ENCODE measurements around the gene NCK2.
"Not testable (repeated sequence)": the region's sequence is repeated elsewhere in the genome, so short reads cannot be mapped to it uniquely, and the experiment has no call there.

NCK2 gene

DNA sequence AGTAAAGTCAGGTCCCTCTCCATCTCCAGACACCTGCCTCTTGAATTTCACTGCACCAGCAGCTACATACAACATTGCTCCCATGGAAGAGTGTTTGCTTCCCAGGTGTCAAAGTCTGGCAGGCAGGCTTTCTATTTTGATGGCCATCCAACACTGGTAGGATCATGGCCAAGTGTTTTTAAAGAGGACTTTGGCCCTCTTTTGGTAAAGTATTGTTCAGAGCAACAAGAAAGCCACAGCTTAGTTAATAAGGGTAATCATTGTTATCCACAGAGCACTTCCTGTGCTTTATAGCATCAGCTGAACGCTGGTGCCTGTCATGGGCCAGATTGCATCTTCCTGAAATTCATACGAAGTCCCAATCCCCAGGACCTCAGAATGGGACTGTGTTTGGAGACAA, 133.2 kb downstream of the NCK2 start:
- DNase-seq: no peak

DNA sequence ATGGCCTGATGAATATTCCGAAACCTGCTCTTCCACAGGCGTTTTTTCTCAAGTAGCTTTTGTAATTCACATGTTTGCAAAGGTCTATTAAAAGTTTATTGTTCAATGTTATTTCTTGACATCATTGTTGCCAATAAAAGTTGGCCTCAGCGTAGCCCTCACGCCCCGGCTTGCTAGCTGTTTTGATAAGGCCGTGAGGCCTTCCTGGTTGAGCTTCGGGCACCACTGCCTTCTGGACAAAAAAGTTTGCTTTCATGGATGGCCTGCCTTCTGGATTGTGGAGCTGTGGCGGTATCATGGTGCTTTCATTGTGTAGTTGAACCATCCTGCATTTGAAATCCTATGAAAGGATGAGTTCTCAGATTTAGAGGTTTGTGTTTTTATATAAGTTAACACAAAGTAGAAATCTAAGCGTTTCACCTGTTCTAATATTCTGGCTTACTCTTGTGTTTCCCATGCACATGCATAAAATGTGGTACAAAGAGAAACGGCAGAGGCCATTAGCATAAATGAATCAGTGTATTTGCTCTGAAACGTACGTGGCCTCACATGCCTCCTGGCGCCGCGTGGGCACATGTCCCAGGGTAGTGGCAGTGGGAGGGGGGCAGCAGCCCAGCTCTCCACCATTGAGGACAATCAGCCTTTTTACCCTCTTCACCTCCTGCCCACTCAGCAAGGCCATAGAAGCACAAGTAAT, 134.5 kb downstream of the NCK2 start:
- no peak for DNase-seq

DNA sequence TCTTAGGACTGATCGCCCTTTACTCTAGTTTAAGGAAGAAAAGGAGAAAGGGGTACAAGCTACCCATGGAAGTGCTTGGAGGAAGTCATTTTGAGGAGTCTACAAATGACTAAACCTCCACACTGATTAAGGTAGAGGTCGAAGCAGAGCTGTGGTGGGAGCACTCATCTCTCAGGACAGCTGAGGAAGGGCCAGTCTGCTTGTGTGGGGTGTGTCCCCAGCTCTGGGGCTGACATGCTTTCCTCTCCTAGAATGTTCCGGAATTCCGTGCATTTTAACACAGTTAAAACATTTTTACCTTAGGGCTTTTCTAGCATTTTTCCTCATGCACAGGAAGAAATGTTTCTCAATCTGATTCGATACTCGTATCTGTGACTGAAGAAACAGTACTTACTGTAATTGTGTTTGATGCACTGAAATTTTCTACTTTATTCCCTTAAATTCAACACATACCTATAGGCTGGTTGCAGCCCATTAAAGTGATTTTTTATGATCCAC, 135.1 kb downstream of the NCK2 start:
- no peak for DNase-seq

DNA sequence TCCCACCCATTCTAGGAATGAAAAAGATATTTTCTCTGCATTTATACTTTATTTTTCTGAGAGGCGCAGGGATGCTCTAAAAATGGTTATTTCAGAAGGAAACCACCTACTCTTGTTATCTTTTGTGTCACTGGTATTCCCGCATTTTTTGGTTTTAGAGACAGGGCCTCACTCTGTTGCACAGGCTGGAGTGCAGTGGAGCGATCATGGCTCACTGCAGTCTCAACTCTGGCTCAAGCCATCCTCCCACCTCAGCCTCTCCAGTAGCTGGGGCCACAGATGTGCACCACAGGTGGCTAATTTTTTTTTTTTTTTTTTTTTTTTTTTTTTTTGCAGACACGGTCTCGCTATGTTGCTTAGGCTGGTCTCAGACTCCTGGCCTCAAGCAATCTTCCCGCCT, 135.9 kb downstream of the NCK2 start:
- DNase-seq: no peak

DNA sequence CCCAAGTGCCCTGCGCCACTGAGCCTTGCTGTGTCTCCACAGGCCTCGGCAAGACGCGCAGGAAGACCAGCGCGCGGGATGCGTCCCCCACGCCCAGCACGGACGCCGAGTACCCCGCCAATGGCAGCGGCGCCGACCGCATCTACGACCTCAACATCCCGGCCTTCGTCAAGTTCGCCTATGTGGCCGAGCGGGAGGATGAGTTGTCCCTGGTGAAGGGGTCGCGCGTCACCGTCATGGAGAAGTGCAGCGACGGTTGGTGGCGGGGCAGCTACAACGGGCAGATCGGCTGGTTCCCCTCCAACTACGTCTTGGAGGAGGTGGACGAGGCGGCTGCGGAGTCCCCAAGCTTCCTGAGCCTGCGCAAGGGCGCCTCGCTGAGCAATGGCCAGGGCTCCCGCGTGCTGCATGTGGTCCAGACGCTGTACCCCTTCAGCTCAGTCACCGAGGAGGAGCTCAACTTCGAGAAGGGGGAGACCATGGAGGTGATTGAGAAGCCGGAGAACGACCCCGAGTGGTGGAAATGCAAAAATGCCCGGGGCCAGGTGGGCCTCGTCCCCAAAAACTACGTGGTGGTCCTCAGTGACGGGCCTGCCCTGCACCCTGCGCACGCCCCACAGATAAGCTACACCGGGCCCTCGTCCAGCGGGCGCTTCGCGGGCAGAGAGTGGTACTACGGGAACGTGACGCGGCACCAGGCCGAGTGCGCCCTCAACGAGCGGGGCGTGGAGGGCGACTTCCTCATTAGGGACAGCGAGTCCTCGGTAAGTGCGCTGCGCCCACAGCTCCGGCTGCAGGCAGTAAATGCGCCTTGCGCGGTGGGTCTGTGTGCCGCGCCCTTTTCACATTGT, 136.8 kb downstream of the NCK2 start:
- DNase-seq: no peak

DNA sequence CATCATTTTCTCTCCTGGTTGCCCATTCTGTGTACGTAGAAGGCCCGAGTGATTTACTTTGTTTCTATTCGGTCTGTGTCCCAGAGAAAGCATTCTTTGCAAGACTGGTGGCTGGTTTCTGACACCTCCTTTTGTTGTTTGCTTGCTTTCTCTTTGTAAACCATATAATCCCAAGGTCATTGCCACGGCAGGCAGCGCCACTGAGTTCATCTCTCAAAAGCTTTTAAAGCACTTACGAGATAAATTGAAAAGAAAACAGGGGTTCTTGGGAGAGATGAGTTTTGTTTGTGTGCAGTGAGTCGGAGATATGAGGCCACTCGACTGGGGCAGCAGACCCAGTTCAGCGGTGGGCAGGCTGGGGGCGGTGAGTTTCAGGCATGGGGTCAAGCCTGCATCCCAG, 137.6 kb downstream of the NCK2 start:
- no peak for DNase-seq

DNA sequence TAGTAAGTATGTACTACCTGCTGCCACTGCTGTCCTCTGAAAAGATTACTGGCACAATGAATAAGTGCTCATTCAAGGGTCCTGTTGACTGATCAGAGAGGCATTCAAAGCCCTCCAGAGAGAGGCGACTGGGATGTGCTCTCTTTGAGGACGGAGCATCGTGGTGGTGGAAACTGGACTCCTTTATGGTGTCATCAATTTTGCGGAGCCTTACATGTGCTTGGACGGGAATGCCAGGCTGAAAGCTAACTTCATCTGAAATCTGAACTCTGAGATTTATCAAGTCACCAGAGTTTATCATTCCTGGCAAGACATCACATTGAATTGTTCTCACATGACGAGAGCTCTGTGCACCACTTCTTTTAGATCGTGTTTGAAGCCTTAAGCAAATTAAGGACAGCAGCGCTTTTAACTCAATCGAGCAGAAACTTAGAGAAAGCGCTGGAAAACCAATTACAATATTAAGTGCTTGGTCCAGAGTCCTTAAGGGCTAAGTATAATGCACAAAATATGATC, 138.3 kb downstream of the NCK2 start:
- no peak for DNase-seq

DNA sequence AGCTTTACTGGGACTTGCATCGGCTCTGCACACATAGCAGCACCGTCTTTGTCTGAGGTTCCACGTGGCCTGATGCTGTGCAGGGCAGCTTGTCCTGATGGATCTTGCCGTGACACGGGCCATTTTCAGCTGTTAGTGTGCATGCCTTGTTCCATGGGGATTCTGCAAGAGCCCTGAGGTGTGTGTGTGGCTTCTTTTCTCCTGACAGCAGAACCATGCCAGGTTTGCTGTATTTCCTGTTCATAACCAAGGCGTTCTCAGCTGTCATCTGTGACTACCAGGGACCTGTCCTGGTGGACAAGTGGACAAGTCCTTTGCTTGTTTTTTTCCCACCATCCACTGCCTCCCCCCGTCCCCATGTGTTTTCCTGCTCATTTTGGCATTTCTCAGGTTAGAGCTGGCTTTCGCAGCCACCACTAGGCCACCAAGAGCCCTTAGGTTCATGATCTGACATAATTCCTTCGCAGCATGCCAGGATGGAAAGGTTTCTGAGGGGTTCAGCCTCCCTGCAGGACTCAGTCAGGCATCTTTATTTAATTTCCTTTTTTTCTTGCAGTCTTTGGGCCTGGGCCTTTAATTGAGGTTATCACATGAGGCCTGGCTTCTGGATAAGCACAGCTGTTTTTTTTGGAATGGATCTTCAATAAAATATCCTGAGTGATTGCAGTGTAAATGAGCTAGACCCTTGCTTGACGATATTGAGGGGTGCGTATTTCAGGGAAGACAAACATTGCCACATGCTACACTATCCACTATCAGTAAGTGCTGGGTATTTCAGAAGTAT, 139.4 kb downstream of the NCK2 start:
- no peak for DNase-seq

DNA sequence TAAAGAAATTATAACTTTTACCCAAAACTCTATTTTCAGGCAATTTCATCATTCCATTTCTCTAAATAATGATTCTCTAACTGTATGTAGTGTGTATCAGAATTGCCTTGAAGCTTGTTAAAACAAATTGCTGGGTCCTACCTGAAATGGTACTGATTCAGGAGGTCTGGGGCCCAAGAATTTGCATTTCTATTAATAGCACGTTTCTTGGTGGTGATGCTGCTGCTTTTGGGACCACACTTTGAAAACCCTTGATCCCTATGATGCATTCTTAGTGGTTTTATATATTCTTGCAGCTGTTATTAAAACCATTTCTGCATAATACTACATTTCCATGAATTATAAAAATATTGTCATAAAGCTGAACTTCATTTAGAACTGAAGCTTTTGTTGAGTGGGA, 140.7 kb downstream of the NCK2 start:
- no peak for DNase-seq

DNA sequence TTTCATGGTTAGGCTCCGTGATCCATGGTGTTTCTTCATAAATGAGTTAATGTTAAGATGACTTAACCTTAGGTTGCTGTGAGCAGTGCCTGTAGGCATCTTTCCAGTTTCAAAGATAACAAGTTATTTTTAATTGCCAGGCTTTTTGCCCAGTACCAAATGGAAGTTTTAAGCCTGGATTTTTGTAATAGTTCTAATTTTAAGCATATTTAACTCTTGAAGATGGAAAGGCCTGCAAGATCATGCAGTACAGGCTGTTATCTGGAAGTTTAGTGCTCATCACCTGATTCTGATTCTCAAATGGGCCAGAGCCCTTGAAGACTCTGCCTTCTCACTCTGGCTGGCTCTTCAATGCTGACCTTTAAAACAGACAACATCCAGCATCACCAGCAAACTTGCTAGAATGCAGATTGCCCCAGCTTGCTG, 141.3 kb downstream of the NCK2 start:
- DNase-seq: no peak

DNA sequence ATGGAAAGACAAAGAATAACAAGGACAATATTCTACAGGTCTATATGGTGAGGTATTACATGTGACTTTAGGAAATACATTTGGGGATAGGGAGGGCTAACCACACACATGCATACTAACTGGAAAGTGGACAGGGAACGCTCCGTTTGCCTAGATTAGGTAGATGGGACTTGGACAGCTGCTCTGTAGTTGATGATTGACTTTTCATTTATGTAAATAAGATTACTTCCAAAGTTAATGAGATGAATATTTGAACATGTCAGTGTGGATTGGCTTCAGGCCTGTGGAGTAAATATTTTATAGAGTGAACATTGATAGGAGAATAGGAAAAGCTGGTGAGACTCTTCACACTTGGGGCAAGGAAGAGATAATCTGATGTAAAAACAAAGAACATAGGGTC, 142.0 kb downstream of the NCK2 start:
- DNase-seq: no peak

DNA sequence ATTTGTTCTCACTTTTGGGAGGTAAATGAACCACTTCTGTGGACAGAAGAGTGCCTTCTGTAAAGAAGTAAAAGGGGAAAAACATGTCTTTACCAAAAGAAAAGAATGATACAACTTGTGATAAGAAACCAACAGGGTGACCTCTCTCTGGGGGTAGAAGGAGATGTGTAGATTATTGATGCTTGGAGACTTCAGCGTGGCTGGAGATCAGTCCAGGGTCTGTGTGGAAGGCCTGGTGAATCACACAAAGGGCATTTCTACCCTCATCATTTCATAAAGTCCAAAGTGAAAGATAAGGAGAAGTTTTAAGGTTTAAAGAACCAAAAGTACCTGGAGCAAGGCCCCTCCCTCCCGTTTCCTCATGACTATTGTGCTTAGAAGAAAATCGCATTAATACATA, 142.5 kb downstream of the NCK2 start:
- no peak for DNase-seq

DNA sequence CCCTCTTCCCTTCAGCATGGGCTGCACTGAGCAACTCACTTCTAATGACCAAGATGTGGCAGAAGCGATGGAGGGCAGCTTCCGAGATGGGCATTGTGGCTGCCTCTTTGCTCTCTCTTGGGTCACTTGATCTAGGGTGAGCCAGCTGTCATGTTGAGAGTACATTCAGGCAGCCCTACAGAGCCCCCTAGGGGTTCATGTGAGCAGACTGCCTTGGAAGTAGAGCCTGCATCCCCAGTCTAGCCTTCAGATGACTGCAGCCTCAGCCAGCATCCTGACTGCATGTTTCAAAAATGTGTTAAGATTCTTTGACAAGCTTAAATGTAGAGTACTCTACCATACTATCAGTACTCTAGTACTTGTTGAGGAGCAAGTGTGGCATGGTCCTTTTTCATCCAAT, 143.9 kb downstream of the NCK2 start:
- peak; percentile 56 for DNase-seq

DNA sequence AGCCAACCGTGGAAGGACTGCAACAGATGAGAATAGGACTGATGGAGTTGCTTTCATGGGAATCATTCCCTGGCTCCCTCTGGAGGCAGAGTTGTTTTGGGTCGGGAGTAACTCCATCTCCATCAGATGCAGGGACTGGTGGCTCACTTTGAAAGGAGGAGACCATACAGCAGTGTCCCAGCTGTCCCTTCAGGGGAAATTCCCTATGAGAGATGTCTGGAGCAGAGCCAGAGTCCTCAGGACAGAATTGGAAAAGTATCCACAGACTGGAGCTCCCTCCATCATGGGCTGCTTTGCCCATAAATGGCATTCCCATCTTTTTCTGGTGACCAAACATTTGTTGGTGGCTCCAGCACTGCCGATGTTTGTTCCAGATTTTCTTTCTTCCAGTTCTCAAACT, 144.3 kb downstream of the NCK2 start:
- DNase-seq: no peak

DNA sequence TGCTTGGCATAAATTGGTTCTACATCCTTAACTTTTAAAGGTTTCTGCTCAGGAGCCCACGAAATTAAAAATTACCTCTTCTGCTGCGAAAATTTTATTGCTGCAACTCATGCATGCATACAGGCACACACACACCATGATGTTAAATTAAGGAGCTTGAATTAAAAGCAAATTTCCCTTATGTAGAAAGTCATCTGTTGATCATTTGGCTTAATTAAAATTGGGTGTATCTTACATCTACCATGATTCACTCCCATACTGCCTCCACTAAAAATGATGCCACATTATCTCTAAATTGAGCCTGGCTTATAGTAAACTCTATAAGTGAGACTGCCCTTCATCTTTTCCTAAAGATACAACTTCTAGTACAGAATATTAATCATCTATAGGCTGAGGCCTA, 145.4 kb downstream of the NCK2 start:
- DNase-seq: no peak

DNA sequence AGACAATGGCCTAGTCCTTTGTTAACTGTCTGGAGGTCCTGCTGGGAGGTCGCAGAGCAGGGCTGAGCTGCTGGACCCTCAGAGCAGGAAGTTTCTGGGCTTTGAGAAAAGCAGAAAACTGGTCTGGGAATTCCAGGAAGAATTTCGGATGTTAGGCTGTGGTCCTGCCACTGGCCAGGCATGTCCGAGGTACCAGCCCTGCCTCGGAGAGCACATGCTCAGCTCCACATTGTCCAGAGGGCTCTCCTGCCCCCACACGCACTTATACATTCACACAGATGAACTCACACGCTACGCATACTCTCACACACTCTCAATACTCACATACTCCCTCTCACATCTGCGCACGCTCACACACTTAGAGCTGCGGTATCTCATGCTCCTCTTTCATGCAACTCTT, 146.1 kb downstream of the NCK2 start:
- no peak for DNase-seq

DNA sequence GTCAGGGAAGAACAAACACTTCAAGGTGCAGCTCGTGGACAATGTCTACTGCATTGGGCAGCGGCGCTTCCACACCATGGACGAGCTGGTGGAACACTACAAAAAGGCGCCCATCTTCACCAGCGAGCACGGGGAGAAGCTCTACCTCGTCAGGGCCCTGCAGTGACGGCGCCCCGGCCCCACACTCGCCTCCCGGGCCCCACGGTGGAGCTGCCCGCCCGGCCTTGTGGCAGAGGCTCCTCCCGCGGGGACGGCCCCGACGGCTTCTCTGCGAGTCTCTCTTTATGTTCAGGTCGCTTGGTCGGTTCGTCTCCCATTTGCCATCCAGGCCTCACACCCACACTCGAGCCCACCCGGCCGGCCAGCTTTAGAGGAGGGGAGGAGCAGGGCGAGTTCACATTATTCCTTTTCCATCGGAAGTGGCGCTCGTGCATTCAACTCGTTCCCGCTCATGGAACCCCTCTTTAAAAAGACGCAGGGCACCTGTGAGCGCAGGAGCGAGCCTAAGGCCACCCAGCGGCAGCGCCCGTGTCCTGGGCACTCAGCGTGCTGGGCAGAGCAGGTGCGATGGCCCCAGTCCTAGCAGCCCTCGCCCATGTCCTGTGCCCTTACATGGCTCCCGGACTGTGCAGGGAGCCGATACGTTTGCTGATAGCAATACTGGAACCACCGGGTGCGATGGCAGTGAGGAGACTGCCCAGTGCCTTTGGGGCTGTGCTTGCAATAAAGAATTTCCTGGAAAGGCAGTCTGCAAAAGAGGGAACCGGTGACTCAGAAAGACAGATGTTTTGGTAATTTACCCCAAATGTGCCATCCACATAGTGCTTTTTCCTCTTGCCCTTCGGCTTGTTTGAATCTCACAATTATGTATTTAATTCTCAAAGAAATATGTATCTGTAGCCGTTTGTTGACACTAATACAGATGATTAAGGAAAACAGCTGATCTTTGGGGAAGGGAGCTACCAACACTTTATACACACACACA, 148.6 kb downstream of the NCK2 start:
- no peak for DNase-seq

DNA sequence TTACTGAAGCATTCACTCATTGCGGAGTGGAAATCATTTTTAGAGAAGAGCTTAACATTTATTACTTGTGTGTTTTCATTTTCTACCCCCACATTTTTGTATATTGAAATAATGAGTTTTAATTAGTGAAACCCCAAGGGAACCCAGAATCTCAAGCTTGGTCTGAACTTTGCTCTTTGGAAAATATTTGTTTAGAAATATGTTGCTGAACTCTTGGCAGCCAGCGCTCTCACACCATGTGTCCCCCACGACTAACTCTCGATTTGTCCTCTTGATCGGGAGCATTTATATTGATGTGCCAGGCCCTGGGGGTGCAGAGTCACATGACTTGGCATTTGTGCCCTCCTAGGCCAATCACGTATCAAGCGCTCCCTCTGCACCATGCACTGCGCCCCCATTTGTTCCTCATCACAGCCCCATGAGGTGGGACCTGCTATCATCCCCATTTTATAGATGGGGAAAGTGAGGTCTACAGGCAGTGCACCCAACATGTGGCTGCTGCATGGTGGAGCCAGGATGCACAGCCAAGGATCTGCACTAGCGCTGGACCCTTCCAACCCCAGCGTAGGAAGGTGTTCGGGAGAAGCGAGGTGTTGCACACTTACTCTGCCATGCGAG, 149.7 kb downstream of the NCK2 start:
- no peak for DNase-seq

DNA sequence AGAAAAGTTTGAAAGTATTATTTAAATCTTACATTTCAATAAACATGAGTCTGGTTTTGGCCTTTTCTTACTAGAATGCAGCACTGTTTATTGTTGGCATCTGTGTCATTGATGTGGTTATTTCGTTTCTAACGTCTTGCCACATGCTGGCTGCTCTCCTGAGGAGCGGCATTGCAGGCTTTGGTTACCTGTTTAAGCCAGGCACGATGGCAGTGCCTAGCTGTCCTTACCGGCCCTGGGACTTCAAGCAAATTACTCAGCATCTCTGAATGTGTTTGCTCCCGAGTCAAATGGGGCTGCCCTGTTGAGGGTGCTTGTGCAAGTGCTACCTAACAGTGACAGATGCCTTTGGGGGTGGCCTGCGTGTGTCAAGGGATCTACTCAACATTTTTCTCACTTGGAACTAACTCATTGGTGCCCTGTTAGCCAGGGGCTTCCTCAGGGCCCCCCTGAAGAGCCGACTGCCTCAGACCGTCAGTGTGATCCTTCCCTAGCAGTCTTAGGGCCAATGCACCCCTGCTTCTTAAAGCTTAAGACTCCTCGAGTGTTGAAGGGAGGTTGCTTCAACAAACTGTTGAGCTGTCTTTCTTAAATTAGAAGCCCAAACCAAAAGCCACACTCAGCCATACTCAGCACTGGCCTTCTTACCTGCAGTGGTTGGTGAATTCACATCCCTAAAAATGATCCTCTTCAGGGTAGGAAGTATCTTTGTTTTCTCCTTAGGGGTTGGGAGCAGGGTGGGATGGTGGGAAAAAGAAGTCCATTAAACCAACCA, 151.5 kb downstream of the NCK2 start:
- DNase-seq: no peak

DNA sequence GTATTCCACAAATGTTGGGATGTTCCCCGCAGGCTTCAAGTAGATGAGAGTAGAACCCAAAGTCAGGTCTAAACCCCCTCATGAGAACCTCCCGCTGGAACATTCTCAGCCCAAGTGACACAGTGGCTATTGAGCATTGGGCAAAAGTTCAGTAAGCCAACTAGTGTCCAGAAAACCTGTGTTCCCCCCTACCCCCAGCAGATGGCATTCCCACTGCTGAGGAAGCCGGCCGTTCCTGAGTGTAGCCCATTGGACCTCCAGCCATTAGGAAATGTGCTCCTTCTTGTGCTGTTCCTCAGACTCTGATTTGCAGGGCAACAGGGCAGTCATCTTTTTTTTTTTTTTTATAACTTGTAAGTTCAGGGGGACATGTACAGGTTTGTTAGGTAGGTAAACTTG, 152.1 kb downstream of the NCK2 start:
- no peak for DNase-seq

DNA sequence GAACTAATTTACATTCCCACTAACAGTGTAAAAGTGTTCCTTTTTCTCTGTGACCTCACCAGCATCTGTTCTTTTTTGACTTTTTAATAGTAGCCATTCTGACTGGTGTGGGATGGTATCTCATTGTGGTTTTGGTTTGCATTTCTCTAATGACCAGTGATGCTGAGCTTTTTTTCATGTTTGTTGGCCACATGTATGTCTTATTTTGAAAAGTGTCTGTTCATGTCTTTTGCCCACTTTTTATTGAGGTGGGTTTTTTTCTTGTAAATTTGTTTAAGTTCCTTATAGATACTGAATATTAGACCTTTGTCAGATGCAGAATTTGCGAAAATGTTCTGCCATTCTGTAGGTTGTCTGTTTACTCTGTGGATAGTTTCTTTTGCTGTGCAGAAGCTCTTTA, 153.0 kb downstream of the NCK2 start:
- not testable (repeated sequence) for DNase-seq
